HG03139 (cell line): ENCODE results near the gene KLHDC7B.
"Not testable (repeated sequence)": the region's sequence is repeated elsewhere in the genome, so short reads cannot be mapped to it uniquely, and the experiment has no call there.

Source experiments
- ATAC-seq: cut with Tn5 transposase; IDR thresholded peaks from one replicate; pipeline ENCODE4 v1.9.1; 2021; ENCODE audit not compliant: unreplicated experiment

The KLHDC7B gene

GRCh38 chr22:50529416-50529896, 16.2 kb upstream of the KLHDC7B start:
- no peak for ATAC-seq

GRCh38 chr22:50529897-50530579, 15.7 kb upstream of the KLHDC7B start, which contains the start of gene TYMP:
Gene TYMP (minus strand): TSS chr22:50530012. CDS start chr22:50529709, 303 bp downstream.
- ATAC-seq: no peak

- ATAC-seq: no peak
Measured at GRCh38 chr22:50530580-50530876, 15.2 kb upstream of the KLHDC7B start.

GRCh38 chr22:50530877-50531545, 14.7 kb upstream of the KLHDC7B start:
- ATAC-seq: no peak

- ATAC-seq: no peak
Measured at GRCh38 chr22:50531546-50531961, 14.1 kb upstream of the KLHDC7B start.

- no peak for ATAC-seq
Measured at GRCh38 chr22:50531962-50532674, 13.6 kb upstream of the KLHDC7B start.

- no peak for ATAC-seq
Measured at GRCh38 chr22:50532824-50533796, 12.6 kb upstream of the KLHDC7B start.

- ATAC-seq: not testable (repeated sequence)
Measured at GRCh38 chr22:50533856-50534711, 11.6 kb upstream of the KLHDC7B start.

GRCh38 chr22:50535113-50535512, 10.6 kb upstream of the KLHDC7B start:
- ATAC-seq: no peak

- no peak for ATAC-seq
Measured at GRCh38 chr22:50536226-50536625, 9.5 kb upstream of the KLHDC7B start.

- ATAC-seq: no peak
Measured at GRCh38 chr22:50537765-50538164, 7.9 kb upstream of the KLHDC7B start.

- no peak for ATAC-seq
Measured at GRCh38 chr22:50540381-50540780, 5.3 kb upstream of the KLHDC7B start.

- ATAC-seq: not testable (repeated sequence)
Measured at GRCh38 chr22:50541667-50542026, 4.1 kb upstream of the KLHDC7B start.

GRCh38 chr22:50542416-50542927, 3.2 kb upstream of the KLHDC7B start:
- ATAC-seq: no peak

- no peak for ATAC-seq
Measured at GRCh38 chr22:50544078-50544745, 1.5 kb upstream of the KLHDC7B start.

GRCh38 chr22:50544746-50545253, 899 bp upstream of the KLHDC7B start:
- ATAC-seq: no peak

GRCh38 chr22:50546326-50547262, 895 bp downstream of the KLHDC7B start:
- no peak for ATAC-seq
